Activated B cell treated with CpG ODN at 0.5 μM for 24 hours (primary cell): ENCODE results near the gene FAM83E. TPM values are rescaled to one million over a fixed set of nuclear protein-coding genes. Genes with fewer than 3 reads are reported as not detected.

Experiments
- ATAC-seq: fragments of 200-7000 bp; cut with Tn5 transposase; one replicate; pipeline ENCODE4 v1.10.0; 2021; ENCODE audit warnings: low read depth, mild to moderate bottlenecking, moderate library complexity
- CTCF ChIA-PET: fragments of 350-600 bp; sonication (Branson Sonifier 250); formaldehyde crosslinking; loops from one replicate; lab custom pipeline; 2021; ENCODE audit warnings: antibody characterized with exemption; lab: Charles Lee
- POLR2A ChIA-PET: fragments of 350-600 bp; sonication (Branson Sonifier 250); formaldehyde crosslinking; loops from one replicate; lab custom pipeline; 2021; ENCODE audit warnings: antibody characterized with exemption; lab: Charles Lee
- DNase-seq: peaks from one replicate; pipeline ENCODE4 v3.0.0; 2022
- H3K27ac Mint-ChIP-seq: one replicate; pipeline ENCODE4 v1.8.0; 2020; ENCODE audit warnings: mixed read lengths
- H3K27me3 Mint-ChIP-seq: one replicate; pipeline ENCODE4 v1.8.0; 2021; ENCODE audit warnings: mixed read lengths
- H3K36me3 Mint-ChIP-seq: one replicate; pipeline ENCODE4 v1.8.0; 2021; ENCODE audit warnings: low read depth, mixed read lengths
- H3K4me1 Mint-ChIP-seq: one replicate; pipeline ENCODE4 v1.8.0; 2021; ENCODE audit warnings: mixed read lengths
- H3K4me3 Mint-ChIP-seq: one replicate; pipeline ENCODE4 v1.8.0; 2020; ENCODE audit warnings: mild to moderate bottlenecking, mixed read lengths
- H3K9me3 Mint-ChIP-seq: one replicate; pipeline ENCODE4 v1.8.0; 2020; ENCODE audit warnings: mixed read lengths
- CTCF ChIP-seq: fragments of 200-600 bp; IDR thresholded peaks from one replicate; pipeline ENCODE4 v1.8.0; 2022; ENCODE audit warnings: antibody characterized with exemption, mild to moderate bottlenecking
- intact Hi-C: fragments of 100-400 bp; cut with micrococcal nuclease; formaldehyde crosslinking; loops from one replicate; pipeline ENCODE4 v1.15.1; 2024
- total RNA-seq: library from RNA; stranded (reverse); gene quantifications from 2 replicates; pipeline ENCODE4 v1.2.3, GENCODE V29; 2022

Gene FAM83E
- total RNA-seq, 1 donor from 2014 or later = 5.6 TPM

DNA sequence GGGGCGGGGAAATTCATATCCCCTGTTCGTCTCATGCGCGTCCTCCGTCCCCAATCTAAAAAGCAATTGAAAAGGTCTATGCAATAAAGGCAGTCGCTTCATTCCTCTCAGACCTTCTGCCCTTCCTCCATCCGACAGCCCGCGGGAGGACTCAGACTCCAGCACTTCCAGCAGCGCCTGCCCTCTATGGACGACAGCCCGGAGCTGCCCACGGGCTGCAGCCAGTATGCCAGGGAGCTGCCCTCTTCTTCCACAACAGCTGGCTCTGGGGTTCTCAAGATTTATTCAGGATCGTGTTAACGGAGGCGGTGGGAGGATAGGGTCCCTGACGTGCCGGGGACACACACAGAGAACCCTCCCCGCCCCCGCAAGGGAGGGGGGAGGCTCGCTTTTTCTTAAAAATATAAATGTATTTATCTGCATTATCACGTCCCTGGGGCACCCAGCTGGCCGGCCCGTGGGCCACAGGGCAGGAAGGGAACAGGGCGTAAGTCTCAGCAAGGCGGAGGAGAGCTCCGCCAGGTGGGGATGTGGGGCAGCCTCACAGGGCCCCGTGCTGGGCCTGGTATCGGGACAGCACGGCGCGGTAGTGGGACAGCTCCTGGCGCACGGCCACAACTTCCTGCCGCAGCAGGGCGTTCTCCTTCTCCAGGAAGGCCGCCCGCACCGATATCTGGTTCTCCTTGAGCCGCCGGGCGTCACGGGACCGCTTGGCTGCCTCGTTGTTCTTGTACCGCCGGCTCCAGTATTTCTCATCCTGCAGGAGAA lies 15.6 kb upstream of the FAM83E start:
- peaks cover 36% of the 10 kb centered on the region for H3K4me1 Mint-ChIP-seq
- H3K27ac Mint-ChIP-seq = no peak overlapping the region
- peaks cover 35% of the 10 kb centered on the region for H3K36me3 Mint-ChIP-seq
- DNase-seq (no peak), ATAC-seq (no peak)
- no peak overlapping the region for H3K4me3 Mint-ChIP-seq
- H3K9me3 Mint-ChIP-seq = no peaks in the 10 kb centered on the region
- no peak for TF ChIP-seq CTCF
- POLR2A ChIA-PET = interaction anchor here (0.6 to 1.7 kb wide), 2 partner anchors 11 to 1715 kb away, joined by 5 to 16 read pairs; partner anchors contain the start of genes RPL18 and SPHK2
- intact Hi-C loops = loop anchor here (10.0 kb wide), 1 partner anchor 484 kb away; the partner anchor contains the start of genes C19orf73, LIN7B and PPFIA3
- CTCF ChIA-PET = no interaction called here
- no peaks in the 10 kb centered on the region for H3K27me3 Mint-ChIP-seq

DNA sequence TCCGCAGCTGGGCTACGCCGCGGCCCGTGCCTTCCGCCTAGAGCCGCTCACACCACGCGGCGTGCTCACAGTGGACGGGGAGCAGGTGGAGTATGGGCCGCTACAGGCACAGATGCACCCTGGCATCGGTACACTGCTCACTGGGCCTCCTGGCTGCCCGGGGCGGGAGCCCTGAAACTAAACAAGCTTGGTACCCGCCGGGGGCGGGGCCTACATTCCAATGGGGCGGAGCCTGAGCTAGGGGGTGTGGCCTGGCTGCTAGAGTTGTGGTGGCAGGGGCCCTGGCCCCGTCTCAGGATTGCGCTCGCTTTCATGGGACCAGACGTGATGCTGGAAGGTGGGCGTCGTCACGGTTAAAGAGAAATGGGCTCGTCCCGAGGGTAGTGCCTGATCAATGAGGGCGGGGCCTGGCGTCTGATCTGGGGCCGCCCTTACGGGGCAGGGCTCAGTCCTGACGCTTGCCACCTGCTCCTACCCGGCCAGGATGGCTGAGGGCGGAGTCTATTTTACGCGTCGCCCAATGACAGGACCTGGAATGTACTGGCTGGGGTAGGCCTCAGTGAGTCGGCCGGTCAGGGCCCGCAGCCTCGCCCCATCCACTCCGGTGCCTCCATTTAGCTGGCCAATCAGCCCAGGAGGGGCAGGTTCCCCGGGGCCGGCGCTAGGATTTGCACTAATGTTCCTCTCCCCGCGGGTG lies 14.9 kb upstream of the FAM83E start:
- peaks cover 35% of the 10 kb centered on the region for H3K4me1 Mint-ChIP-seq
- H3K36me3 Mint-ChIP-seq = peaks cover 35% of the 10 kb centered on the region
- no peak for DNase-seq
- ChIA-PET POLR2A (interaction anchor here (1.7 kb wide), 1 partner anchor 11 kb away, joined by 16 read pairs; the partner anchor contains the start of genes RPL18 and SPHK2), CTCF (no interaction called here)
- H3K4me3 Mint-ChIP-seq = no peak overlapping the region
- intact Hi-C loops = loop anchor here (10.0 kb wide), 1 partner anchor 485 kb away; the partner anchor contains the start of genes C19orf73, LIN7B and PPFIA3
- H3K27ac Mint-ChIP-seq = no peak overlapping the region
- H3K9me3 Mint-ChIP-seq = no peaks in the 10 kb centered on the region
- H3K27me3 Mint-ChIP-seq = no peaks in the 10 kb centered on the region
- no peak for ATAC-seq
- TF ChIP-seq CTCF = no peak

GRCh38 chr19:48629297-48629598 lies 14.4 kb upstream of the FAM83E start:
- peaks cover 35% of the 10 kb centered on the region for H3K36me3 Mint-ChIP-seq
- ChIA-PET POLR2A (interaction anchor here (1.7 kb wide), 1 partner anchor 10 kb away, joined by 16 read pairs; the partner anchor contains the start of genes RPL18 and SPHK2), CTCF (no interaction called here)
- H3K27me3 Mint-ChIP-seq = no peaks in the 10 kb centered on the region
- H3K27ac Mint-ChIP-seq = no peak overlapping the region
- H3K9me3 Mint-ChIP-seq = no peaks in the 10 kb centered on the region
- no peak overlapping the region for H3K4me3 Mint-ChIP-seq
- DNase-seq = no peak
- no peak for TF ChIP-seq CTCF
- intact Hi-C loops = no loop called here
- ATAC-seq = no peak
- H3K4me1 Mint-ChIP-seq = peaks cover 34% of the 10 kb centered on the region

GRCh38 chr19:48628486-48629296 lies 13.8 kb upstream of the FAM83E start:
- Mint-ChIP-seq H3K36me3 (peaks cover 38% of the 10 kb centered on the region), H3K27ac (peak overlapping the region; percentile 32), H3K4me3 (no peak overlapping the region), H3K27me3 (no peaks in the 10 kb centered on the region), H3K4me1 (peaks cover 34% of the 10 kb centered on the region), H3K9me3 (no peaks in the 10 kb centered on the region)
- CTCF ChIA-PET = no interaction called here
- DNase-seq = no peak
- no peak for TF ChIP-seq CTCF
- intact Hi-C loops = no loop called here
- POLR2A ChIA-PET = interaction anchor here (1.2 to 2.2 kb wide), 3 partner anchors 9 to 19 kb away, joined by 3 to 22 read pairs (median 16); partner anchors contain the start of genes RPL18 and SPHK2
- ATAC-seq = no peak
